T-cell (primary cell): ENCODE data around the gene SELENOH. TPM values are rescaled to one million over a fixed set of nuclear protein-coding genes. Genes with fewer than 3 reads are reported as not detected.

ENCODE experiments used
- ATAC-seq, 4 experiments: fragments of 200-7000 bp in 3 of 4; fragments of 150-1000 bp in 1 of 4; cut with Tn5 transposase; replicated peaks in 1 of 4; 1 replicate in 3 of 4; 2 replicates in 1 of 4; pipeline ENCODE4 v1.10.0; 2021; ENCODE audit warnings: moderate library complexity in 3 of 4, mild to moderate bottlenecking in 2 of 4, moderate number of reproducible peaks in 1 of 4
- CTCF ChIA-PET, 2 donors: fragments of 300-600 bp; sonication (Branson Sonifier 250); formaldehyde crosslinking; loops; one replicate each; lab custom pipeline; 2022; ENCODE audit warnings: antibody characterized with exemption in 2 of 2; lab: Charles Lee
- POLR2A ChIA-PET, 2 donors: fragments of 300-600 bp; sonication (Branson Sonifier 250); formaldehyde crosslinking; loops; one replicate each; lab custom pipeline; 2022; ENCODE audit warnings: antibody characterized with exemption in 2 of 2; lab: Charles Lee
- DNase-seq, 35 experiments: peaks; one replicate each; pipeline versions ENCODE4 v3.0.0 to v3.0.0-alpha.2; 2013 to 2023
- H3K27ac ChIP-seq: one replicate; pipeline ENCODE4 v1.5.1; 2013; ENCODE audit warnings: low read length
- H3K27me3 ChIP-seq, 2 experiments: replicated peaks in 1 of 2; 1 replicate in 1 of 2; 2 replicates in 1 of 2; pipeline versions ENCODE4 v1.6.1 to v1.7.0; 2013; ENCODE audit warnings: low read length in 1 of 2, mixed read lengths in 1 of 2; ENCODE audit not compliant: control insufficient read depth in 2 of 2, insufficient read depth in 2 of 2; ENCODE audit errors: extremely low read depth in 1 of 2
- H3K36me3 ChIP-seq, 2 donors: 1 replicate in 1 of 2; 2 replicates in 1 of 2; pipeline versions ENCODE4 v1.6.1 to v1.7.0; 2013; ENCODE audit warnings: low read length in 1 of 2; ENCODE audit not compliant: control insufficient read depth in 2 of 2, insufficient read depth in 1 of 2; ENCODE audit errors: extremely low read depth in 1 of 2
- H3K4me1 ChIP-seq, 2 experiments: 1 replicate in 1 of 2; 2 replicates in 1 of 2; pipeline versions ENCODE4 v1.6.1 to v1.7.0; 2013; ENCODE audit warnings: low read length in 2 of 2, mixed read lengths in 1 of 2; ENCODE audit not compliant: insufficient read depth in 2 of 2, control insufficient read depth in 1 of 2; ENCODE audit errors: extremely low read depth in 1 of 2
- H3K4me3 ChIP-seq, 2 donors: 1 replicate in 1 of 2; 2 replicates in 1 of 2; pipeline versions ENCODE4 v1.5.1 to v1.7.0; 2013; ENCODE audit warnings: mild to moderate bottlenecking in 2 of 2, low read length in 1 of 2, moderate library complexity in 1 of 2; ENCODE audit not compliant: control insufficient read depth in 1 of 2; ENCODE audit errors: extremely low read depth in 1 of 2
- H3K9me3 ChIP-seq: 2 replicates; pipeline ENCODE4 v1.7.0; 2013
- H3K27ac Mint-ChIP-seq, 2 donors: one replicate each; pipeline ENCODE4 v1.8.0; 2020 to 2021; ENCODE audit warnings: mild to moderate bottlenecking in 2 of 2, mixed read lengths in 2 of 2
- H3K27me3 Mint-ChIP-seq, 2 donors: one replicate each; pipeline ENCODE4 v1.8.0; 2021 to 2022; ENCODE audit warnings: mixed read lengths in 2 of 2
- H3K36me3 Mint-ChIP-seq: one replicate; pipeline ENCODE4 v1.8.0; 2021; ENCODE audit warnings: mixed read lengths
- H3K4me1 Mint-ChIP-seq, 3 donors: one replicate each; pipeline ENCODE4 v1.8.0; 2020 to 2022; ENCODE audit warnings: mixed read lengths in 3 of 3, mild to moderate bottlenecking in 1 of 3
- H3K4me3 Mint-ChIP-seq, 3 donors: one replicate each; pipeline ENCODE4 v1.8.0; 2020 to 2022; ENCODE audit warnings: mild to moderate bottlenecking in 3 of 3, mixed read lengths in 3 of 3, moderate library complexity in 3 of 3
- H3K9me3 Mint-ChIP-seq, 3 donors: one replicate each; pipeline ENCODE4 v1.8.0; 2020 to 2022; ENCODE audit warnings: mixed read lengths in 3 of 3
- WGBS: methylation state at CpG from one replicate; pipeline ENCODE4 v1.1.5; 2013; ENCODE audit warnings: missing lambda C conversion rate; ENCODE audit not compliant: insufficient coverage; 5-methylcytosine and 5-hydroxymethylcytosine counted together
- total RNA-seq, 35 experiments: library from RNA in 6 of 35; stranded (reverse) in 6 of 35; fragments of 120-200 nt in 1 of 35; gene quantifications; one replicate each; pipeline versions ENCODE4 v1.2.1 to v1.2.4 and lab custom pipeline; 2013 to 2026

Gene SELENOH
- total RNA-seq, 5 donors from 2014 or later (not counting 1 experiment from before 2014, with no cell fraction given) = 88.5 to 155 (median 113) TPM

- H3K9me3 ChIP-seq = no peaks in the 10 kb centered on the region
- peak overlapping the region; percentile 73 to 74 for H3K4me3 ChIP-seq
- H3K27me3 Mint-ChIP-seq = no peaks in the 10 kb centered on the region
- WGBS = 5% methylated on average over 7 of the region's 10 CpGs
- POLR2A ChIA-PET = interaction anchor here (0.5 to 1.7 kb wide), 7 partner anchors 30 to 322 kb away, joined by 3 to 6 read pairs (median 4); partner anchors contain the start of genes MED19 (in 1 of the 2) and TMX2 (in 1 of the 2)
- no peaks in the 10 kb centered on the region for H3K9me3 Mint-ChIP-seq
- CTCF ChIA-PET = interaction anchor here (0.6 to 2.3 kb wide), 6 partner anchors 27 to 826 kb away, joined by 3 to 22 read pairs (median 3); no protein-coding TSS in a partner anchor
- peak overlapping the region; percentile 97 to 99 for H3K27ac Mint-ChIP-seq
- H3K36me3 ChIP-seq = peaks cover 15 to 56% of the 10 kb centered on the region in 2 donors
- DNase-seq = no peak
- no peak for ATAC-seq
- H3K27ac ChIP-seq = peak overlapping the region; percentile 86
- peaks cover 9 to 28% of the 10 kb centered on the region in 2 experiments for H3K4me1 ChIP-seq
- peaks cover 43 to 49% (median 46%) of the 10 kb centered on the region in 3 donors for H3K4me1 Mint-ChIP-seq
- H3K4me3 Mint-ChIP-seq = peak overlapping the region; percentile 93 to 99 (median 96)
- H3K36me3 Mint-ChIP-seq = peaks cover 42% of the 10 kb centered on the region
- no peaks in the 10 kb centered on the region for H3K27me3 ChIP-seq
These were observed 779 bp downstream of the SELENOH start for GRCh38 chr11:57742087-57742452.

GRCh38 chr11:57744357-57744756, 3.1 kb downstream of the SELENOH start:
- POLR2A ChIA-PET = no interaction called here
- CTCF ChIA-PET = interaction anchor here in 1 of 2 donors (0.5 kb wide), 2 partner anchors 12 to 32 kb away, joined by 3 to 4 read pairs; partner anchors contain the start of genes MED19 and TMX2
- WGBS = 100% methylated on average over 1 of the region's 2 CpGs
- peak overlapping the region; percentile 53 to 79 for H3K27ac Mint-ChIP-seq
- Histone ChIP-seq H3K4me1 (peaks cover 9 to 28% of the 10 kb centered on the region in 2 experiments), H3K36me3 (peaks cover 15 to 35% of the 10 kb centered on the region in 2 donors), H3K4me3 (no peak overlapping the region), H3K27ac (no peak overlapping the region), H3K27me3 (no peaks in the 10 kb centered on the region), H3K9me3 (no peaks in the 10 kb centered on the region)
- H3K9me3 Mint-ChIP-seq = no peaks in the 10 kb centered on the region
- peak overlapping the region in 2 of 3 donors; percentile 18 to 39 for H3K4me3 Mint-ChIP-seq
- H3K4me1 Mint-ChIP-seq = peaks cover 46 to 51% (median 51%) of the 10 kb centered on the region in 3 donors
- H3K36me3 Mint-ChIP-seq = peaks cover 28% of the 10 kb centered on the region
- ATAC-seq (no peak), DNase-seq (no peak)
- no peaks in the 10 kb centered on the region for H3K27me3 Mint-ChIP-seq

- Mint-ChIP-seq H3K27me3 (no peaks in the 10 kb centered on the region), H3K36me3 (peaks cover 25% of the 10 kb centered on the region), H3K27ac (peak overlapping the region; percentile 55 to 59), H3K9me3 (no peaks in the 10 kb centered on the region), H3K4me1 (peaks cover 46 to 51% (median 49%) of the 10 kb centered on the region in 3 donors), H3K4me3 (no peak overlapping the region)
- no peak for ATAC-seq
- no peak for DNase-seq
- H3K4me3 ChIP-seq = no peak overlapping the region
- CTCF ChIA-PET = no interaction called here
- H3K27ac ChIP-seq = no peak overlapping the region
- H3K9me3 ChIP-seq = no peaks in the 10 kb centered on the region
- WGBS = 94% methylated on average over 5 of the region's 5 CpGs
- H3K27me3 ChIP-seq = no peaks in the 10 kb centered on the region
- H3K4me1 ChIP-seq = peaks cover 9 to 28% of the 10 kb centered on the region in 2 experiments
- POLR2A ChIA-PET = no interaction called here
- H3K36me3 ChIP-seq = peaks cover 15 to 35% of the 10 kb centered on the region in 2 donors
These were observed 3.9 kb downstream of the SELENOH start for GRCh38 chr11:57745206-57745605.

- H3K4me3 Mint-ChIP-seq = no peak overlapping the region
- Histone ChIP-seq H3K4me3 (no peak overlapping the region), H3K36me3 (peaks cover 15 to 35% of the 10 kb centered on the region in 2 donors), H3K27ac (no peak overlapping the region), H3K4me1 (peaks cover 9 to 22% of the 10 kb centered on the region in 2 experiments), H3K27me3 (no peaks in the 10 kb centered on the region), H3K9me3 (no peaks in the 10 kb centered on the region)
- peak overlapping the region; percentile 53 to 62 for H3K27ac Mint-ChIP-seq
- WGBS = no CpG with 5 or more reads among the region's 1 CpG
- DNase-seq (no peak), ATAC-seq (no peak)
- POLR2A ChIA-PET = interaction anchor here (0.6 kb wide), 3 partner anchors 35 to 401 kb away, joined by 4 to 10 read pairs (median 5); partner anchors contain the start of gene MED19 (in 1 of the 2)
- no peaks in the 10 kb centered on the region for H3K9me3 Mint-ChIP-seq
- peaks cover 24% of the 10 kb centered on the region for H3K36me3 Mint-ChIP-seq
- peaks cover 41 to 44% (median 43%) of the 10 kb centered on the region in 3 donors for H3K4me1 Mint-ChIP-seq
- CTCF ChIA-PET = interaction anchor here (0.6 to 1.0 kb wide), 5 partner anchors 54 to 427 kb away, joined by 3 to 4 read pairs (median 4); no protein-coding TSS in a partner anchor
- no peaks in the 10 kb centered on the region for H3K27me3 Mint-ChIP-seq
These were observed 5.6 kb downstream of the SELENOH start for GRCh38 chr11:57746920-57747319.

GRCh38 chr11:57751176-57751575, 9.9 kb downstream of the SELENOH start:
- no peak for DNase-seq
- H3K36me3 Mint-ChIP-seq = no peaks in the 10 kb centered on the region
- Histone ChIP-seq H3K27me3 (no peaks in the 10 kb centered on the region), H3K27ac (no peak overlapping the region), H3K4me3 (no peak overlapping the region), H3K4me1 (no peaks in the 10 kb centered on the region), H3K36me3 (no peaks in the 10 kb centered on the region), H3K9me3 (no peaks in the 10 kb centered on the region)
- H3K27ac Mint-ChIP-seq = peak overlapping the region; percentile 24 to 57
- ATAC-seq = no peak
- ChIA-PET CTCF (interaction anchor here (0.6 to 2.2 kb wide), 5 partner anchors 48 to 406 kb away, joined by 3 to 26 read pairs (median 3); no protein-coding TSS in a partner anchor), POLR2A (no interaction called here)
- peaks cover 12 to 17% (median 14%) of the 10 kb centered on the region in 3 donors for H3K4me1 Mint-ChIP-seq
- H3K9me3 Mint-ChIP-seq = no peaks in the 10 kb centered on the region
- no peak overlapping the region for H3K4me3 Mint-ChIP-seq
- H3K27me3 Mint-ChIP-seq = no peaks in the 10 kb centered on the region

GRCh38 chr11:57751676-57752253, 10.5 kb downstream of the SELENOH start, which contains the start of gene BTBD18:
Gene BTBD18, minus strand, starts transcription at chr11:57751819. Its CDS starts 631 bp downstream, at chr11:57751188.
- peak within 1 kb of the TSS; percentile 24 to 68 for H3K27ac Mint-ChIP-seq
- no peaks in the 10 kb centered on the region for H3K36me3 ChIP-seq

More at GRCh38 chr11:57751676-57752253, 10.5 kb downstream of the SELENOH start, which contains the start of gene BTBD18:
- DNase-seq (peak in 1 of 35 experiments; percentile 30), ATAC-seq (no peak)
- ChIA-PET POLR2A (interaction anchor here in 1 of 2 donors (0.6 kb wide), 1 partner anchor 49 kb away, joined by 3 read pairs; no protein-coding TSS in a partner anchor), CTCF (interaction anchor here (0.6 to 2.2 kb wide), 6 partner anchors 17 to 406 kb away, joined by 3 to 26 read pairs (median 3); no protein-coding TSS in a partner anchor)
- Mint-ChIP-seq H3K4me3 (no peak within 1 kb of the TSS), H3K36me3 (no peaks in the 10 kb centered on the region), H3K27me3 (no peaks in the 10 kb centered on the region), H3K4me1 (peaks cover 9 to 15% (median 13%) of the 10 kb centered on the region in 3 donors), H3K9me3 (no peaks in the 10 kb centered on the region)
- no peak within 1 kb of the TSS for H3K27ac ChIP-seq
- H3K27me3 ChIP-seq = no peaks in the 10 kb centered on the region
- 86% methylated on average over 4 of the region's 10 CpGs for WGBS
- H3K9me3 ChIP-seq = no peaks in the 10 kb centered on the region
- no peaks in the 10 kb centered on the region for H3K4me1 ChIP-seq
- H3K4me3 ChIP-seq = no peak within 1 kb of the TSS
